RCC 7860 (cell line): ENCODE data around the gene TADA3.

Source experiments
- DNase-seq: peaks from one replicate; pipeline ENCODE4 v3.0.0-alpha.2; 2015; ENCODE audit warnings: low spot score
- FAIRE-seq: peaks from 2 replicates; lab custom pipeline; 2012; peaks lifted over from hg19 to GRCh38; lab: Jason Lieb, UNC

Gene TADA3

GRCh38 chr3:9792405-9793160 lies at the start of gene TADA3, which contains the start of gene ARPC4:
Gene TADA3 (minus strand): TSS chr3:9792473. CDS start chr3:9791466, 1,007 bp downstream.
Gene ARPC4 (plus strand): TSS chr3:9793082. CDS start chr3:9793122, 40 bp downstream.
- DNase-seq, result peak; percentile 84
- FAIRE-seq, result no peak

GRCh38 chr3:9841015-9841414 lies 48.7 kb upstream of the TADA3 start:
- FAIRE-seq (no peak), DNase-seq (no peak)

- DNase-seq (no peak), FAIRE-seq (no peak)
Observed at GRCh38 chr3:9838856-9839255, 46.6 kb upstream of the TADA3 start.

DNA sequence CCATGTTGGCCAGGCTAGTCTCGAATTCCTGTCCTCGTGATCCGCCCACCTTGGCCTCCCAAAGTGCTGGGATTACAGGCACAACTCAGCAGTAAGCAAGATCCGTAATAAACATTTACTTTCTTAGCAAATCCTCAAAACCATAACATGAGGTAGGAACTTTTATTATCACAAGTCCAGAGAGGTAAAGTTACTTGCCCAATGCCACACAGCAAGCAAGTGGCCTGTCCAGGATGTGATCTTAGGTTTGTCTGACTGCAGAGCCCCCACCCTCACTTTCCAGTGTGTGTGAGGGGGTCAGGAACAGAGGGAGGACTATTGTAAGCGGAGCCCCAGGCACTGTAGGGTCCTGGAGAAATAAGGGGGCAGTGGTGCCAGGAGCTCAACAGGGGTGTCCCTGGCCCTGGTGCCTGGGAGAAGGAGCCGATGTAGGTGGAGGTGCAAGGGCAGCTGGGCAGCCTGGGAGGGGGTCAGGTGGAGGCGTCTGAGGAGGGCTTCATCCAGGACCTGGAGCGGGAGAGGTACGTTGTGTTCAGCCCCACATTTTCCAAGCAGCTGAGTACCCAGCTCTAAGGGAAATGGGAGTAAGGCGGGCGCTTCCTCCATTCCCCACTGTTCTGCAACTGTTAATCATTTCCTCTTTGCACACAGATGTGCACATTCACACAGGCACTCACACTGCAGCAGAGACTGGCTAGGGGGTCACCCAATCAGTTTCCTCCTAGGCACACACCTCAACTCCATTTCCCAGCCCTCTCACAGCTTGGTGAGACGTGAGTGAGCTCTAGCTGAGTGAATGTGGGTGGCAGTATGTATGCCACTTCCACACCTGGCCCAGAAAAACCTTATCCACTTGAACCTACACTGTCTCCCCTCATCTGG lies 45.7 kb upstream of the TADA3 start:
- FAIRE-seq (no peak), DNase-seq (no peak)

GRCh38 chr3:9834520-9835380 lies 42.5 kb upstream of the TADA3 start:
- FAIRE-seq (no peak), DNase-seq (no peak)

- no peak for DNase-seq
- no peak for FAIRE-seq
Observed at GRCh38 chr3:9833078-9833477, 40.8 kb upstream of the TADA3 start.

GRCh38 chr3:9831253-9831652 lies 39.0 kb upstream of the TADA3 start:
- DNase-seq (no peak), FAIRE-seq (no peak)

GRCh38 chr3:9828801-9829755 lies 36.8 kb upstream of the TADA3 start:
- DNase-seq (no peak), FAIRE-seq (no peak)

DNA sequence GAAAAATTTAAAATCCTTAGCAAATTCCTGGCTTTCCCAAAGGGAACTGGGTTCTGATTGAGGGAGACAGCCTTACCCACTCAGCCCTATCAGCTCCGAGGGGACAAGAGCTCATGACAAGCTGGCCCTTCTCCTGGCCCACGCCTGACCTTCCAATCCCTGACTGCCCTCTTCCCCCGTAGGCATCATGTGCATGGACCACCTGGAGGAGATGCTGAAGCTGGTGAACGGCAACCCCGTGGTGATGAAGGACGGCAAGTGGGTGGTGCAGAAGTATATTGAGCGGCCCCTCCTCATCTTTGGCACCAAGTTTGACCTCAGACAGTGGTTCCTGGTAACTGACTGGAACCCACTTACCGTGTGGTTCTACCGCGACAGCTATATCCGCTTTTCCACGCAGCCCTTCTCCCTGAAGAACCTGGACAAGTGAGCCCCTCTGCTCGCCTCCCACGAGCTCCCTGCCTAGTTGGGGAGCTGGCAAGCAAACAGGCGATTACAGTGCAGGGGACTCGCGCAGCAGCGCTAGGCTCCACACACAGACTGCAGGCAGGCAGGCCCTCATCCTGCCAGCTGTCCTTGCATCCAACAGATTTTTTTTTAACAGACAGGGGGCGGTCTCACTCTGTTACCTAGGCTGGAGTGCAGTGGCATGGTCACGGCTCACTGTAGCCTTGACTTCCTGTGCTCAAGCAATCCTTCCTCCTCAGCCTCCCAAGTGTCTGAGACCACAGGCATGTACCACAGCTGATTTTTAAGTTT lies 34.7 kb upstream of the TADA3 start:
- FAIRE-seq (no peak), DNase-seq (peak; percentile 15)

GRCh38 chr3:9825451-9826040 lies 33.3 kb upstream of the TADA3 start:
- no peak for DNase-seq
- FAIRE-seq, result no peak

GRCh38 chr3:9820946-9821345 lies 28.7 kb upstream of the TADA3 start:
- DNase-seq (no peak), FAIRE-seq (no peak)

- FAIRE-seq, result no peak
Observed at GRCh38 chr3:9820543-9820942, 28.3 kb upstream of the TADA3 start.

GRCh38 chr3:9818666-9819335 lies 26.5 kb upstream of the TADA3 start:
- FAIRE-seq (no peak), DNase-seq (no peak)

More at GRCh38 chr3:9820543-9820942, 28.3 kb upstream of the TADA3 start:
- no peak for DNase-seq

DNA sequence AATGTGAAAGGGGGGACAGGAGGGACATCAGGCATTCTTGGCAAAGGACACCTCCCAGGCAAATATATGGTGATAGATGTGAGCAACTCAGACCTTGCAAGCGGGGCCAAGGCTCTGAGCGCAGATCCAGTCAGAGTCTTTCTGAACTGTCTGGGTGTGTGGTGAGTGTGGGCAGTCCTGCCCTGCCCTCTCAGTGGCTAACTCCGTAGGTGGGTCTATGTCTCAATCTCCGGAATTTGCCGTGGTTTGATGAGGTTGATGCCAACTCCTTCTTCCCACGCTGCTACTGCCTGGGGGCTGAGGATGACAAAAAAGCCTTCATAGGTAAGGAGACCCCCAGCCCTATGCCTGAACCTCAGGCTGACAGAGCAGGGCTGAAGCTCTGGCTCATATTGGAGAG lies 25.2 kb upstream of the TADA3 start:
- no peak for FAIRE-seq
- DNase-seq, result no peak

DNA sequence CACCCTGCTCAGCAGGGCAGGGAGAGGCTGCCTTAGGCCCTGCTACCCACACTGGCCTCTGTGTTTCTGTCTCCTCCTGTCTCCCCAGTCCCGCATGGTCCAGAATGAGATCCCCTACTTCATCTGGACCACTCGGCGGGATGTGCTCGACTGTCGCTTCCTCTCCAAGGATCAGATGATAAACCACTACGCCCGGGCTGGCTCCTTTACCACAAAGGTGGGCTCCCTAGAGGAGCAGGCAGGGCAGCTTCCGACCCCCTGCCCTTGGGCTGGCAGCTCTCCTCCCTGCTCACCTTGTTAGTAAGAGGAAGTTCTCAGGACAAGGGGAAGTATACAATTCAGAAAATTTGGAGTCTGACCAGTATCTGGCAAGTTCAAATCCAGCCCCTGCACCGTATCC lies 23.7 kb upstream of the TADA3 start:
- no peak for FAIRE-seq
- DNase-seq, result no peak

- DNase-seq (no peak), FAIRE-seq (no peak)
Observed at GRCh38 chr3:9812870-9813483, 20.7 kb upstream of the TADA3 start.

DNA sequence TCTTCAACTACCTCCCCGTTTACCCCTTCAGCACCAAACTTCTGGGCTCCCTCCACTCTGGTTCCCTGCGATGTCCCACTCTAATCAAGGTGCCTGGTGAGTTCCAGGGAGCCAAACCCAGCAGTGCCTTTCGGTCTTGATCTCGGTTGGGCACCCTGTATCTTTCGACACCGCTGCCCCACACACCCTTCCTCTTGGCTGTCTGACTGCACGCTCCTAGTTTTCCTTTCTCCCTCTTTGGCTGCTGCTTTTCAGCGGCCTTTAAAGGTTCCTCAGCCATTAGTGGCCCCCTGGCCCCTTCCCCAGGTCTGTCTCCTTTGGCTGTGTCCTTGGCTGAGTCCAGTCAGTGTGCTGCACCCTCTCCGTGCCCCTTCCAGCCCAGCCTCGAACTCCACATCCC lies 18.6 kb upstream of the TADA3 start:
- FAIRE-seq (no peak), DNase-seq (no peak)

DNA sequence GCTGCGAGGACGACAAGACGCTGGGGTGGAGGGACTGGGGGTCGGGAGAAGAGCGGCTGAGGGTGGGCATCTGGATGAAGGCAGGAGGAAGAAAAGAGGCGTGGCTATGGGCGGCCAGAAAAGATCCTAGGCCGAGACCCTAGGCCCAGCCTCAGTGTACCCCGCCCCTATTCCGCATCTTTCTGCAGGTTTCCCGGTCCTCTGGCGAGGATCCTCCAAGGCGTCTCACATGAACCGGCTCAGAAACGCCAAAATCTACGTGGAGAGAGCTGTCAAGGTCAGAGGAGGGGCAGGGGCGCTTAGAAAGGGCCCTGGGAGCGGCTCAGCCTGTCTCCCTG lies 18.1 kb upstream of the TADA3 start:
- no peak for DNase-seq
- FAIRE-seq, result no peak
